NCI-H524 (cell line): Measurements from ENCODE around the gene PCIF1.
"Not testable (repeated sequence)": the region's sequence is repeated elsewhere in the genome, so short reads cannot be mapped to it uniquely, and the experiment has no call there.

ENCODE experiments used
- DNase-seq, 2 experiments: peaks; one replicate each; lab custom pipeline; 2025; lab: John Stamatoyannopoulos, UW

Gene PCIF1

DNA sequence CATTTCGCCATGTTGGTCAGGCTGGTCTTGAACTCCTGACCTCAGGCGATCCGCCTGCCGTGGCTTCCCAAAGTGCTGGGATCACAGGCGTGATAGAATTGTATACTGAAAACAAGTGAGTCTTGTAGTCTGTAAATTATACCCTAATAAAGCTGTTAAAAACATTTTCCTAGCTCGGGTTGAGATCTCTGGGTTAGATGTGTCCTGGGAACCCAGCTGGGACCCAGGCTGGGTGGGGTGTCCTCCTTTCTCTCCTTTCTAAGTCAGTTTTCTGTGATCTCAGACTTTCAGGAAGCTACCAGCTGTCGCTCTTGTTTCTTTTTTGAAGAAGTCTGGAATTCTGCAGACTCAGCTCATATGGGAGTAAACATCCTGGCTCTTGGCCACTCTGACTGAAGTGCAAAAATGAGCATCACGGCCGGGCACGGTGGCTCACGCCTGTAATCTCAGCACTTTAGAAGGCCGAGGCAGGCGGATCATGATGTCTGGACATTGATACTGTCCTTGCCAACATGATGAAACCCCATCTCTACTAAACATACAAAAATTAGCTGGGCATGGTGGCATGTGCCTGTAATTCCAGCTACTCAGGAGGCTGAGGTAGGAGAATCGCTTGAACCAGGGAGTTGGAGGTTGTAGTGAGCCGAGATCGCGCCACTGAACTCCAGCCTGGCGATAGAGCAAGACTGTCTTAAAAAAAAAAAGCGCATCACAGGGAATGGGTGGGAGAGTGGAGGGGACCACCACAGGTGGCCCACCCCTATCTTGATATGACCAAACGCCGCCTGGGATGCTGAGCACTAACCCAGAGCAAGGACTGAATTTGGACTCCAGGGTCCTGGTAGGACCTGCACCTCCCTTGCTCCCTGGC, 9.9 kb upstream of the PCIF1 start:
- no peak for DNase-seq

DNA sequence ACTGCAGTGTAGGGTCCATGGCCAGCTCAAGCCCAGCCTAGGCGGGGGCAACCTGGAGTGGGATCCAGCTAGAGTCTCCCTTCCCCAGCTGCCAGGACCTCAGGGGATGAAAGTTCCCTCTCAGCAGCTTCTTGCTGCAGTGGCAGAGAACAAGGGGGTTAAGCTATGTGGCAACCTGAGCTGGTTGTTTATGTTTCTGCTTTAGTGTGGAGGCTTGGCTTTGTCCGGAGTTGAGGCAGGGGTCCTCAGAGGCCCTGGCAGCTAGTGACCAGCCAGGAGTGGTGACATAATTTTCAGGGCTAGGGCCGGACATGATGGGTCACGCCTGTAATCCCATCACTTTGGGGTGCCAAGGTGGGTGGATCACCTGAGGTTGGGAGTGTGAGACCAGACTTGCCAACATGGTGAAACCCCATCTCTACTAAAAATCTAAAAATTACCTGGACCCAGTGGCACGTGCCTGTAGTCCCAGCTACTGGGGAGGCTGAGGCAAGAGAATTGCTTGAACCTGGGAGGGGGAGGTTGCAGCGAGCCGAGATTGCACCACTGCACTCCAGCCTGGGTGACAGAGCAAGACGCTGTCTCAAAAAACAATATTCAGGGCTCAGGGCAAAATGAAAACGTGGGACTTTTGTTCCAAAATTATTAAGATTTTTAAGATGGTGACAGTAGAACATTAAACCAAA, 8.5 kb upstream of the PCIF1 start:
- DNase-seq = no peak

DNA sequence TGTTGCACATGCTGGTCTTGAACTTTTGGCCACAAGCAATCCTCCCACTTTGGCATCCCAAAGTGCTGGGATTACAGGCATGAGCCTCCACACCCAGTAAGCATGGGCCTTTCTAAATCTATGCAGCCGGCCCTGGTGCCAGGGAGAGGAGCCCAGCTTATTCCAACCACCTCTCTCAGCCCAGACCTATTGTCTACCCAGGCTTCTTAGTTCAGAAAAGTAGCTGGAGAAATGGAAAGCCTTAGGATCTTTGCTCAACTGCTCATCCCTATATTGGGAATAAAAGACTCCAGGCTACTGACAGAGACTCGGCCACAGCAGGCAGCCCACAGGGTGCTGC, 7.8 kb upstream of the PCIF1 start:
- DNase-seq = no peak

DNA sequence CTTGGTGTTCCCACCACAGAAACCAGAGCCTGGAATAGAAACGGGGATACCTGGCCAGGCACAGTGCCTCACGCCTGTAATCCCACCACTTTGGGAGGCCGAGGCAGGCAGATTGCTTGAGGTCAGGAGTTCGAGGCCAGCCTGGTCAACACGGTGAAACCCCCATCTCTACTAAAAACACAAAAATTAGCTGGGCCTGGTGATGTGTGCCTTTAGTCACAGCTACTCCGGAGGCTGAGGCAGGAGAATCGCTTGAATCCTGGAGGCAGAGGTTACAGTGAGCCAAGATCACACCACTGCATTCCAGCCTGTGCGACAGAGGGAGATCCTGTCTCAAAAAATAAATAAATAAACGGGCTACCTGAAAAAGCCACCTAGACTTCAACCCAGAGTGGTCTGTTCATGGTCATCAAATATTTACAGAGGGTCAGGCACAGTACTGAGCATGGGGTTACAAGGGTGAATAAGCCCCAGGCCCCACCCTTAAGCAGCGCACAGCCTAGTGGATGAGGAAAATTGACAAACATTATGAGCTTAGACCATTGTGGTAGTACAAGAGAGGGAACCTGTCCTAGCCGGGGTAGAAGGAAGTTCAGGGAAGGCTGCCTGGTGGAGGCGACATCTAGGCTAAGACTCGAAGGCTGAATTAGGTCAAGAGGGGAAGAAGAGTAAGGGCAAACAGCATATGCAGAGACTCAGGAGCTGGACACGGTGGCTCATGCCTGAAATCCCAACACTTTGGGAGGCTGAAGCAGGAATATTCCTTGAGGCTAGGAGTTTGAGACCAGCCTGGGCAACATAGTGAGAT, 7.2 kb upstream of the PCIF1 start:
- no peak for DNase-seq

DNA sequence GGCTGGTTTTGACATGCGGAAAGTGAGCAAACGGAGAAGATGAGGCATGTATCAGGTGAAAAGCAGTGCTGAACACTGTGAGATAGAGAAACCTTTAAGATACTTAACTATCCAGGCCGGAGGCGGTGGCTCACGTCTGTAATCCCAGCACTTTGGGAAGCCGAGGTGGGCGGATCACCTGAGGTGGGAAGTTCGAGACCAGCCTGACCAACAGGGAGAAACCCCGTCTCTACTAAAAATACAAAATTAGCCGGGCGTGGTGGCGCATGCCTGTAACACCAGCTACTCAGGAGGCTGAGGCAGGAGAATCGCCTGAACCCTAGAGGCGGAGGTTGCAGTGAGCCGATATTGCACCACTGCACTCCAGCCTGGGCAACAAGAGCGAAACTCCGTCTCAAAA, 2.8 kb upstream of the PCIF1 start:
- not testable (repeated sequence) for DNase-seq

DNA sequence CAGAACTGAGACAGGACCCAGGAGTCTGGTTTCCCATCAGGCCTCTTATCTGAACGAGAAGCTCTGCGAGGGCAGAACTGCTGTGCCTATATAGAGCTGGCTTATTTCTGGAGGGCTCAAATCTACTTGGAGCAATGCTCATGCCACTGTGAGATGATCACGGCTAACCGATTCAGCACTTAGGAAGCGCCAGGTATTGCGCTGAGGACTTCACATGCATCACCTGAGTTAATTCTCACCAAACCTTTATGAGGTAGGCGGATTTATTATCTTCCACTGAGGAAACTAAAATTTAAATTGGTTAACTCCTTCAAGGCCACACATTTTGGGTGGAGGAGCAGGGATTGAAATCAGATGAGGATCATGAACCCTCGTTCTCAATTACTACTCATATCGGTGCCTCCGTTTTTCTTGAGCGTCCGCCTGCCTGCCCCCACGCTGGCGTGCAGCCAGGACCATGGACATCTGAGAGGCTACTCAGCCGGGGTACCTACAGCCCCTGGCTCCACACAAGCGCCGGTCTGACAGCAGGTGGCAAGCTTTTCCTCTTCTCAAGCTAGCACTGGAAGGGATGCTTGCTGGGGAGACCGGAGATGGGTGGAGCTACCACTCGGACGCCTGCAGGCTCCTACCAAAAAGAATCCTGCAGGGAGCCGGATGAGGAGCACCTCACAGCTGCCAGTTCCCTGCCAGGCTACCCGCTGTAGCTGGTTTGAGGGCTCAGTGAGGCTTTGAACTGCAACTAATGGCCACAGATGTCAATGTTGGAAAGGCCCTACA, 1.0 kb upstream of the PCIF1 start:
- DNase-seq = peak; percentile 86 to 91

DNA sequence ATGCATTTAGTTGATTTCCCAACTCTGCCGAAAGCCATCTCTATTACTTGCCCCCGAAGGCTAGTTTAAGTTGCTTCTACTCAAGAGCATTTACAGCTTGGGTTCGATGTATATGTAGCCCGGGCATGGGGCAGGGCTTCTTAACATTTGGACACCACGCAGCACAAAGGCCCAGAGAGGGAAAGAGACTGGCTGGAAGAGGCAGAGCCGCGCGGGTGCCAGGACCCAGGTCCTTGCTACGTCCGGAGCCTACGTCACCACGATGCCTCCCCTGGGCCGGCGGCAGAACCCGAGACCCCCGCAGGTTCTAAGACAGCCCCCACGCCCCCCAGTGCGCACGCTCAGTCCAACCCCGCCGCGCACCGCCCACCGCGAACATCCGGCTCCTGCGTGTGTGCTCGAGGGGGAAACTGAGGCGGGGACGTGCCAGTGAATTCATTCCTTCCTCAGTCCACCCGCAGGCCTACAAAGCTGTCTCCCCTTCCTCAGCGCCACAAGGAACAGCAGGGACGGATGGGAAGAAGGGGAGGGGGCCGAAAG, 367 bp upstream of the PCIF1 start:
- peak; percentile 45 to 76 for DNase-seq

DNA sequence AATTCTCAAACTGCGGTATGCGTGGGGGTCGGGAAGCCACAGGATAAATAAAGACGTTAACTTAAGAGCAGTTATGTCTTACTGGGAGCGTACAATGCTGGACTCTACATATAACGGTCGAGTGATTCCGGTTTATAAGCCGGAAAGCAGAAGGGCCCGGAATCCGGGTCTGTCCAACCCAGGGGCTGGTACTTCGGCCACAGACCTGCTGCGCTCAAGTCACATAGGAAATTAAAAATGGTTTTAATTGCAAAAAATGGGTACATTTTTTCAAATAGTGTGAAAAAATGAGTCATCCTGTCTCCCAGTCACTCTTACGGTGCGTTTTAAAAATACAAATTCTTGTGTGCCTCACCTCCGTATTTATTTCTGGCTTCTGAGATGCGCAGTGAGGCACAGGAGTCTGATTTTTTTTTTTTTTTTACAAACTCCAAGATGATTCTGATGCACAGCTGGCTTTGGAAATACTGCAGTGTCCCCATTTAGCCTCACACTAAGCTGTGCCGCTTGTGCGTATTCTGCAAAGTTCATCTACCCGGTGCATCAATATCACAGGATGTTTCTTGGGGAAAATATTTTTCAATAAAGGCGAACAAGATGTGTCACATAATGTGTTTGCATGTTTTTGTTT, 1.0 kb downstream of the PCIF1 start:
- DNase-seq = no peak

DNA sequence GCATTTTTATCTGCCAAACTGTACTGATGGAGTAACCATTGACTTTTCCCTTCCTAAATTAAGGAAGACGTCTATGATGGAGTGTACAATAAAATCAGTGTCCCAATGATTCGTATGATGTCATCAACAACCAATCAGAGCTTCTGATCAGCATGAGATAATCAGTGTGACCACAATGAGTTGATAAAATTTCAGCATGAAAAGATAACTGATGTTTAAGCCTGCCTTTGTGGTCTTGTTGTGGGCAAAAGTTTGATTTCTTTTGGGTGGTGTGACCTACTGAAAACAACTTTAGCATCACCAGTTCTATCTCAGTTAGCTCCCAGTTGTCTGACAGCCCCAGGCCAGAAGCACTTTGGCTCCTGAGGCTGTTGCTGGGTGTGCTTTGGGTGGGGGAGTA, 3.3 kb downstream of the PCIF1 start:
- no peak for DNase-seq

DNA sequence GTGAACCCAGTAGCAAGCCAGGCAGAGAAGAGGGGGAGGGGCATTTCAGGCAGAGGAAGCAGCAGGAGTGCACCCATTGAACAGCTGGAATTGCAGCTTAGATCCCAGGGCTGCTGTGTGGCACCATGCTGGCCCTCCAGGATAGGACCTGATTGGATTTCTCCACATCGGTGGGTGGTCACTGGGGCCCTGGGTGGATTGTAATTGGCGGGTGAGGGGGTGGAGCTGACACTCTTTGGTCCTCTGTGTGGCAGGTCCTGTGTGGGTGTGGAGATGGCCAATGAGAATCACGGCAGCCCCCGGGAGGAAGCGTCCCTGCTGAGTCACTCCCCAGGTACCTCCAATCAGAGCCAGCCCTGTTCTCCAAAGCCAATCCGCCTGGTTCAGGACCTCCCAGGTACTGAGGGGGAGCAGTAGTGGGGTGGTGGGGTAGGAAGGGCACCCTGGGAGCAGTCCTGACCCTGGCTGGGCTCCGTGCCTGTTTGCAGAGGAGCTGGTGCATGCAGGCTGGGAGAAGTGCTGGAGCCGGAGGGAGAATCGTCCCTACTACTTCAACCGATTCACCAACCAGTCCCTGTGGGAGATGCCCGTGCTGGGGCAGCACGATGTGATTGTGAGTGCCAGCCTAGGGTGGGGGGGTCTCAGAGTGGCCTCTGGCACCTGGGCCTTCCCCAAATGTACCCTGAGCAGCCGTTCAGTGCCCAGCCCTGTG, 4.4 kb downstream of the PCIF1 start:
- no peak for DNase-seq

DNA sequence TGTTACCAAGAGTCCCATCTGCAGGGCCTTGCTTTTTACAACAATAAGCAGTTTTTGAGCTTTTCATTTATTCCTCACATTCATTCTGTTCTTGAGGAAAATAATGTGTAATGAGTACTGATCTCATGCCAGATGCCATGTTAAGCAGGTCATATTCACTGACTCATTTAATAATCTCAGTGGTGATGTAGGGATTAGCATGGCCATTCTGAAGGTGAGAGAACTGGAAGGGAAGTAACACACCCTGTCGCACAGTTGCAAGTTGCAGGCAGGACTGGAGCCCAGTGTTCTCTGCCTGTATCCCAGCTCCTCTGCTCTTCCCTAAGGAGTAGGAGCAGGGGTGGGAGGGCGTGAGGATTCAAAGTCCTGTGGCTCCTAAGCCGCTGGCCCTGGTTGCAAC, 5.6 kb downstream of the PCIF1 start:
- DNase-seq = no peak

DNA sequence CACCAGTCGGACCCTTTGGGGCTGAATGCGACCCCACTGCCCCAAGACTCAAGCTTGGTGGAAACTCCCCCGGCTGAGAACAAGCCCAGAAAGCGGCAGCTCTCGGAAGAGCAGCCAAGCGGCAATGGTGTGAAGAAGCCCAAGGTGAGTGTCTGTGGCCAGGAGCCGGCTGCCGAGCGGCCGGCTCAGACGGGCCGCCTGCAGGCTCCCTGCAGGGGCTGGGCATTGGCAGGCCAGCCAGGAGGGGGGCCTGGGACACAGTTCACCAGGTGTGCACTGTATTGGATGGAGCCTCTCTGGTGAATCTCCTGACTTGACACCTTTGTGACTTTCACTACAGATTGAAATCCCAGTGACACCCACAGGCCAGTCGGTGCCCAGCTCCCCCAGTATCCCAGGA, 6.0 kb downstream of the PCIF1 start:
- DNase-seq = no peak

DNA sequence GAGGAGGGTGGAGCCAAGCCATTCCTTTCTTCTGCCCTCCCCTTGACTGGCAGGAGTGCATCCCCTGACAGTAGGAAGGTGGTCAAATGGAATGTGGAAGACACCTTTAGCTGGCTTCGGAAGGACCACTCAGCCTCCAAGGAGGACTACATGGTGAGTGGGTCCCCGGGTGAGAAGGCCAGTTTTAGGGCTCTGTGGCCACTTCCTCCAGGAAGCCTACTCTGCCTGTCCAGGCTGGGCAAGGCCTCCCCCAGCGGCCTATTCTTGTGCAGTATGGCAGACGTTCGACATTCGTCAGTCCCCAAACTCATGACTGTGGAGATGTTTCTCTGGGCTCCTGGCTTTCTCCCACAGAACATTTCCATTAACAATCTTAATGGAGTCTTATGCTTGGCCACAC, 9.1 kb downstream of the PCIF1 start:
- no peak for DNase-seq

DNA sequence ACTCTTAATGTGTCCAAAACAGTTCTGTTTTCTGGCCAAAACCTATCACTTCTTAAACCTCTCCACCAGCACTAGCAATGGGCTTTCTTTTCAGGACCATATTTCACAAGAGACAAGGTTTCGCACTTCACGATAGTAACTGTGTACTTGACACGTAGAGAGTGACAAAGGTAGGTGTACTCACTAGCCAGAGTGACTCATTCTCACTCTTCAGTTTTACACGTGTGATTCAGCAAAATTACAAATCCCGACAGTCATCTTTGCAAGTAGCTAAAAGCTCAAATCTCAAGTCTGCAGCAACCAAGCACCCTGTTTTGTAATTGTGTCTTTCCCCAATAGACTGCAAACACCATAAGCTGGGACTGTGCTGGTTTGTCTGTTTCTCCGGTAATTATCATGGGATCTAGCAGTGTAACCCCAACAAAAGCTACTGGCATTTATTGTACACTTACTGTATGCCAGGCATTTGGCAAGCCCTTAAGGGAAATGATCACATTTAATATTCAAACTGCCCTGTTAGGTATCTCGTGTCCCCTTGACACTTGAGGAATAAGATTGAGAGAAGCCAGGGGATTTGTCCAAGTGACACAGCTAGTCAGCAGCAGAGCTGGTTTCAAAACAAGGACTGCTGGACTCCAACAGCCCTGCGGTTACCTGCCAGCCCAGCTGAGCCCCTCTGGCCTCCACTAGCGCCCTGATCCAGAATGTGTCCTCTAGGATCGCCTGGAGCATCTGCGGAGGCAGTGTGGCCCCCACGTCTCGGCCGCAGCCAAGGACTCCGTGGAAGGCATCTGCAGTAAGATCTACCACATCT, 9.9 kb downstream of the PCIF1 start:
- no peak for DNase-seq

DNA sequence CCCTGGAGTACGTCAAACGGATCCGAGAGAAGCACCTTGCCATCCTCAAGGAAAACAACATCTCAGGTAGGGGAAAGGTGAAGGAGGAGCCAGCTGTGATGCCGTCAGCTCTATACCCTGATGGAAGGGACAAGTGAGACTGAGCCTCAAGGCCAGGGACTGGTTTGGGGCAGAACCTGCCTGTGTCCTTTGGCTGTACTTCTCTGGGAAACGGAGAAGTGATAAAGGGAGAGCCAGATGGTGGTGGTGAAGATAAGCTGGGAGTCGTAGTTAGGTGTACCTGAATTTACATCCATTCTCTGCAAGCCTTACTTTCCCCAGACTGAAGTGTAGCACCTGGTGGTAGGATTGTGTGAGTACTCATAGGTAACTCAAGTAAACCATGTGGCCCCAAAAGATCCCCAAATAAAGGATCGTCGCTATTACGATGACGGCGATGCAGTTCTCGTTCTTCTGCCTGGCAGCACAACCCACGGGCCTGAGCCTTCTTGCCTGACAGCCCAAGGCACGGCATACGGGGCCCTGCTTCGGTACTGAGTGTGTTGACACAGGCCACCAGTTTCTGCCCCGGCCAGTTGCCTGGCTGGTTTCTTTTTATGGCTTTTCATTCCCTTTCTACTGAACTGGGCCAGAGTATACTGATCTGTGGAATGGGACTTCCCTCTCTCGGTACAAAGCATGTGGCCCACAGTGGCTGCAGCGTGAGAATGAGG, 10.6 kb downstream of the PCIF1 start:
- DNase-seq = no peak

DNA sequence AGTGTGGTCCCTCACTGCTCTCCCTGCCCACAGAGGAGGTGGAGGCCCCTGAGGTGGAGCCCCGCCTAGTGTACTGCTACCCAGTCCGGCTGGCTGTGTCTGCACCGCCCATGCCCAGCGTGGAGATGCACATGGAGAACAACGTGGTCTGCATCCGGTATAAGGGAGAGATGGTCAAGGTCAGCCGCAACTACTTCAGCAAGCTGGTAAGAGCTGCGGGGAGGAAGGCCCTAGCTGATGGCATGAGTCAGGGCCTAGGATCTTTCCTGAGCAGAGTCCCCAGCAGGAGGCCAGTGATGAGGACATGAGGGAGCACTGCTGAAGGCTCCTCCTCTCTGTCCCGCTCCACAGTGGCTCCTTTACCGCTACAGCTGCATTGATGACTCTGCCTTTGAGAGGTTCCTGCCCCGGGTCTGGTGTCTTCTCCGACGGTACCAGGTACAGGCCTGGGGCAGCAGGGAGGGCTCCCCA, 11.2 kb downstream of the PCIF1 start:
- no peak for DNase-seq

DNA sequence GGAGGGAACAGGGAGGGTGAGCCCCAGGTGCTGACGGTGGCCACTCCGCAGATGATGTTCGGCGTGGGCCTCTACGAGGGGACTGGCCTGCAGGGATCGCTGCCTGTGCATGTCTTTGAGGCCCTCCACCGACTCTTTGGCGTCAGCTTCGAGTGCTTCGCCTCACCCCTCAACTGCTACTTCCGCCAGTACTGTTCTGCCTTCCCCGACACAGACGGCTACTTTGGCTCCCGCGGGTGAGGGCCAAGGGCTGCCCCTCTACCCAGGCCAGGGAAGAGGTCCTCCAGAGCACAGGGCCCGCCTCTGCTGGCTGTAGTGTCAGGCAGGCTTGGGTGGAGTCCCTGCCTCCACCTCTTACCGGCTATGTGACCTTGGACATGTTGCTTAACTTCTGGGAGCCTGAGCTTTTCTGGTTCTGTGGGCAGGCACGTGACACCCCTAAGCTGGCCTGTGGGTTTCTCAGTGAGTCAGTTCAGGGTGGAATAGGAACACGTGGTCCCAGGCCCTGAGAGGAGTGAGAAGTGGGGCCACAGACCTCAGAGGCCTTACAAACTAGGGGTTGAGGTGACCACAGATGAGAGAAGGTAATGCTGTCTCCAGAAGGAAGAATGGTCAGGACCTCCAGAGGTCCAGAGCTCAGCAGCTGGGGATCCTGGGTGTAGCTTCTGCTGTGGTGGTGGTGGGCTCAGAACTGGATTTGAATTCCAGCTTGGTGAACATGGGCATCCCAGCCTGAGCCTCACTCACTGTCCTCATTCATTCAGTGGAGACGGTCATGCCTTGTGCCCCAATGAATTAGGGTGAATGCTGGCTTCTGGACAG, 11.9 kb downstream of the PCIF1 start:
- DNase-seq = no peak
